ENCODE data around the gene SPATA1. TPM values are rescaled to one million over a fixed set of nuclear protein-coding genes. Genes with fewer than 3 reads are reported as not detected.

Gene SPATA1
- total and polyA plus RNA-seq, 2 of the 4 experiments (the other 2 are of a cell fraction) = under 0.01 to 0.56 TPM

DNA sequence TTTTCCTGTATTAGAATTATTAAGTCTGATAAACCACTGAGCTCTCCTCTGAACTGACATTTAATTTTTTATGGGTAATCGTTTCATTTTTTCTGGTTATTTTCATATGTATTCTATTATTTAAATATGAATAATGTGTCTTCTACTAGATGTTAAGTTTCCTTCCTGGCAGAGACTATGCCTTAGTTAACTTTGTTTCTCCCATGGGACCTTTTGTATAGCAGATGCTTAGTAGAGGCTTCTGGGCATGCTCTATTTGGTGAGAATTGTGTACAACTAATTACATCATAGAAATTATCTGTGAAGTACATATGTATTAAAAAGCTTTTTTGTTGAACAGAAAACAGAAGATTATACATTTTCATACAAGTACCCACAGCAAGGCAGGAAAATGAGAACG lies 44.6 kb downstream of the SPATA1 start:
- intact Hi-C loops (cut with micrococcal nuclease) = loop anchor here (5.0 kb wide), 1 partner anchor 34 kb away; no protein-coding TSS in a partner anchor
- Histone ChIP-seq H4K91ac (ENCODE audit: insufficient read depth, low read depth, low read length) (no peak overlapping the region), H3K79me1 (ENCODE audit: low read depth in 1 of 2, low read length in 2 of 2) (no peaks in the 10 kb centered on the region), H3K56ac (ENCODE audit: extremely low read depth, insufficient read depth, low read length) (no peak overlapping the region), H3K9me3 (ENCODE audit: control insufficient read depth, insufficient read depth, low read length) (no peaks in the 10 kb centered on the region), H2AK5ac (ENCODE audit: low read depth, low read length) (no peak overlapping the region), H2AK9ac (replicated peaks; ENCODE audit: low read depth, low read length, poor library complexity) (no peak overlapping the region), H3K4me3 (ENCODE audit: insufficient read depth, low read depth, low read length) (no peak overlapping the region), H3K23ac (ENCODE audit: low read depth, low read length) (no peak overlapping the region), H4K8ac (ENCODE audit: low read depth in 2 of 2, low read length in 2 of 2) (no peak overlapping the region), H3K4me1 (ENCODE audit: control insufficient read depth, insufficient read depth, low read length) (no peaks in the 10 kb centered on the region), H3K18ac (ENCODE audit: low read depth, low read length) (no peak overlapping the region), H2AFZ (replicated peaks; ENCODE audit: low read length, poor library complexity) (no peak overlapping the region), H2BK20ac (ENCODE audit: low read depth, low read length) (no peak overlapping the region), H3K27me3 (ENCODE audit: control insufficient read depth, insufficient read depth, low read length) (no peaks in the 10 kb centered on the region), H3K14ac (replicated peaks; ENCODE audit: low read depth, low read length) (no peak overlapping the region), H3K9ac (ENCODE audit: low read depth, low read length) (no peak overlapping the region), H2BK120ac (ENCODE audit: low read depth, low read length) (no peak overlapping the region), H2BK15ac (ENCODE audit: low read depth, low read length) (no peak overlapping the region), H3K27ac (ENCODE audit: insufficient read depth, low read length) (no peak overlapping the region), H3K36me3 (ENCODE audit: control insufficient read depth, insufficient read depth, low read length) (peaks cover 1% of the 10 kb centered on the region; the same call in 1 of the 2 replicates), H3K9me1 (ENCODE audit: insufficient read depth, low read length) (no peaks in the 10 kb centered on the region), H2BK5ac (ENCODE audit: low read depth, low read length, poor library complexity, severe bottlenecking) (no peak overlapping the region), H3K4me2 (ENCODE audit: low read depth, low read length) (no peak overlapping the region), H3K4ac (ENCODE audit: low read depth, low read length) (no peak overlapping the region), H4K20me1 (ENCODE audit: insufficient read depth, low read length) (no peaks in the 10 kb centered on the region), H4K5ac (ENCODE audit: low read depth, low read length) (no peak overlapping the region)
- ChIA-PET POLR2A (ENCODE audit: unreplicated experiment) (no interaction called here), CTCF (interaction anchor here (0.6 kb wide), 1 partner anchor 45 kb away, joined by 3 read pairs; no protein-coding TSS in a partner anchor)
- BruUV-seq (replicated peaks) = no TSS peak
- dilution Hi-C loops (cut with HindIII; ENCODE audit: low sequenced_read_pairs, unreplicated experiment) = no loop called here
- ATAC-seq (ENCODE audit: low read depth) (no peak), DNase-seq (no peak)
- TF ChIP-seq MAZ (IDR thresholded peaks at IDR 0.05; ENCODE audit: borderline replicate concordance, low read depth, low read length) = no peak
- TF ChIP-seq NFE2L2 (IDR thresholded peaks at IDR 0.05; ENCODE audit: low read depth, low read length) = no peak
- TF ChIP-seq, protein P1, sequence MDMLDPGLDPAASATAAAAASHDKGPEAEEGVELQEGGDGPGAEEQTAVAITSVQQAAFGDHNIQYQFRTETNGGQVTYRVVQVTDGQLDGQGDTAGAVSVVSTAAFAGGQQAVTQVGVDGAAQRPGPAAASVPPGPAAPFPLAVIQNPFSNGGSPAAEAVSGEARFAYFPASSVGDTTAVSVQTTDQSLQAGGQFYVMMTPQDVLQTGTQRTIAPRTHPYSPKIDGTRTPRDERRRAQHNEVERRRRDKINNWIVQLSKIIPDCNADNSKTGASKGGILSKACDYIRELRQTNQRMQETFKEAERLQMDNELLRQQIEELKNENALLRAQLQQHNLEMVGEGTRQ (IDR thresholded peaks at IDR 0.05; ENCODE audit: low read depth, low read length) = no peak
- TF ChIP-seq, protein P2, sequence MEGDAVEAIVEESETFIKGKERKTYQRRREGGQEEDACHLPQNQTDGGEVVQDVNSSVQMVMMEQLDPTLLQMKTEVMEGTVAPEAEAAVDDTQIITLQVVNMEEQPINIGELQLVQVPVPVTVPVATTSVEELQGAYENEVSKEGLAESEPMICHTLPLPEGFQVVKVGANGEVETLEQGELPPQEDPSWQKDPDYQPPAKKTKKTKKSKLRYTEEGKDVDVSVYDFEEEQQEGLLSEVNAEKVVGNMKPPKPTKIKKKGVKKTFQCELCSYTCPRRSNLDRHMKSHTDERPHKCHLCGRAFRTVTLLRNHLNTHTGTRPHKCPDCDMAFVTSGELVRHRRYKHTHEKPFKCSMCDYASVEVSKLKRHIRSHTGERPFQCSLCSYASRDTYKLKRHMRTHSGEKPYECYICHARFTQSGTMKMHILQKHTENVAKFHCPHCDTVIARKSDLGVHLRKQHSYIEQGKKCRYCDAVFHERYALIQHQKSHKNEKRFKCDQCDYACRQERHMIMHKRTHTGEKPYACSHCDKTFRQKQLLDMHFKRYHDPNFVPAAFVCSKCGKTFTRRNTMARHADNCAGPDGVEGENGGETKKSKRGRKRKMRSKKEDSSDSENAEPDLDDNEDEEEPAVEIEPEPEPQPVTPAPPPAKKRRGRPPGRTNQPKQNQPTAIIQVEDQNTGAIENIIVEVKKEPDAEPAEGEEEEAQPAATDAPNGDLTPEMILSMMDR (conservative IDR thresholded peaks at IDR 0.05; ENCODE audit: low read depth, low read length) = no peak
- no CpG with 5 or more reads among the region's 2 CpGs for WGBS, 2 experiments (ENCODE audit: extremely low coverage in 2 of 2, insufficient read length in 1 of 2)
- in situ Hi-C loops (cut with MboI; ENCODE audit: low sequenced_read_pairs) = no loop called here
